AML-193 (cell line): Measurements from ENCODE around the gene TPT1.
A peak's percentile ranks its signal among the peaks of the same experiment; 100 is the strongest.

Source experiments
- DNase-seq, 2 experiments: peaks; one replicate each; lab custom pipeline; 2025; lab: John Stamatoyannopoulos, UW

Gene TPT1

DNA sequence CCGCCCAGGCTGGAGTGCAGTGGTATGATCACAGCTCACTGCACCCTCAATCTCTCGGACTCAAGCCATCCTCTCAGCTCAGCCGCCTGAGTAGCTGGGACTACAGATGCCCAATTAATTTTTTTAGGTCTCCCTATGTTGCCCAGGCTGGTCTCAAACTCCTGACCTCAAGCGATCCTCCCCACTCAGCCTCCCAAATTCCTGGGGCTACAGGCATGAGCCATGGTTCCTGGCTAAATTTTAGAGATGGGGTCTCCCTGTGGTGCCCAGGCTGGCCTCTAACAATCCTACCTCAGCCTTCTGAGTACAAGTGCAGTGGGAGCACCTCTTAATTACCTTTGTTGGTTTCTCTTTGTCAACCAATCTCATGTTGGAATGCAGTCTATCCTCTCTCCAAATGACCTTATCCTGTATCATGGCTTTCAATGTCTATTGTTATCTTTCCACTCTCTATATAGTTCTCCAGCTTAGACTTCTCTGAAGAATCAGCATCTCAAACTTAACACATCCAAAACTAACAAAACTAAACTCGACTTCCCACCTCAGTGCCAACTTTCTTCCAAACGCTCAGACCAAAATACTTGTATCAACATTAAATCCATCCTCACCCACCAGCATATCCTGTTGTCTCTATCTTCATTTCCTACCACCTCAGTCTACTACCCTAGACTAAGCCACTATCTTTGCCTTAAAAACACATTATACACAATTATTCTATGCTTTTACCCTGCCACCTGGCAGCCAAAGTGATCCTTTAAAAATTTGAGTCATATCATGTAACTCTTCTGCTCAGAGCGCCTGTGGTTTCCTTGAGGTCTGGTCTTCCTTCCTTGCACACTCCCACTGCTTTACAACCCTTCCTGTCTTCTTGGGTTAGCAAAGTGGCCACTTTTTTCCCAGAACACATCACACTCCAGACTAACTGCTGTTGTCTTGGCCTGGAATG is 6.7 kb downstream of the TPT1 start:
- peak; percentile 87 to 89 for DNase-seq

DNA sequence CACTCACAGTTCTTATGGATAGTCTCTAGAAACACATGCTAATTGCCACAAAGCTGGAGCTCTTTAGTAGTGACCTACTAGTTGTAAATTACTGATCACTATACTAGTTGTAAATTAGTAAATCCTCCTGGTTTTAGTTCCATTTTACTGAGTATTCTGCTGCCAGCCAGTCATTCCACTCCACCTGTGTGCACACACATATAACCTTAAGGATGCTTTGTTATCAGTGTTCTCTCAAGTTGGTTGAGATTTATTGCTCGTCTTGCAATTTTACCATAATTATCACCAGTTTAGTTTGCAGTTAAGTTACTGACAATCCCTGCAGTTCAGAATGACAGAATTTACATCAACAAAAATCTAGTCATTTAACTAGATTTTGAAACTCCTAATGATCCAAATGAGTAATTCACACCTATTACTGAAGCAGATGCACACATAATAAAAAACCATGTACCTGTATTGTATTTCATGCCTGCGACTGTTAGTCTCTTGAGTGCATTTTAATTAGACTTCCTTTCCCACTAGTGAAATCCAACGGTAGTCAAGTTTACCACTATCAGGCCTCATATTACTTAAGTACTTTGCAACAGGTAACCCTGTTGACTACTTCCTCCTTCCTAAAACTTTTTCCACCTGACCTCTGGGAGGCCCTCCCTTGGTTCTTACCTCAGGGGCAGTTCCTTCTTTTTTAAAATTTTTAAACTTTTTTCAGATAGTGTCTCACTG is 7.6 kb downstream of the TPT1 start:
- DNase-seq, result no peak

- DNase-seq, result no peak
Measured at GRCh38 chr13:45332831-45333219, 8.2 kb downstream of the TPT1 start.

DNA sequence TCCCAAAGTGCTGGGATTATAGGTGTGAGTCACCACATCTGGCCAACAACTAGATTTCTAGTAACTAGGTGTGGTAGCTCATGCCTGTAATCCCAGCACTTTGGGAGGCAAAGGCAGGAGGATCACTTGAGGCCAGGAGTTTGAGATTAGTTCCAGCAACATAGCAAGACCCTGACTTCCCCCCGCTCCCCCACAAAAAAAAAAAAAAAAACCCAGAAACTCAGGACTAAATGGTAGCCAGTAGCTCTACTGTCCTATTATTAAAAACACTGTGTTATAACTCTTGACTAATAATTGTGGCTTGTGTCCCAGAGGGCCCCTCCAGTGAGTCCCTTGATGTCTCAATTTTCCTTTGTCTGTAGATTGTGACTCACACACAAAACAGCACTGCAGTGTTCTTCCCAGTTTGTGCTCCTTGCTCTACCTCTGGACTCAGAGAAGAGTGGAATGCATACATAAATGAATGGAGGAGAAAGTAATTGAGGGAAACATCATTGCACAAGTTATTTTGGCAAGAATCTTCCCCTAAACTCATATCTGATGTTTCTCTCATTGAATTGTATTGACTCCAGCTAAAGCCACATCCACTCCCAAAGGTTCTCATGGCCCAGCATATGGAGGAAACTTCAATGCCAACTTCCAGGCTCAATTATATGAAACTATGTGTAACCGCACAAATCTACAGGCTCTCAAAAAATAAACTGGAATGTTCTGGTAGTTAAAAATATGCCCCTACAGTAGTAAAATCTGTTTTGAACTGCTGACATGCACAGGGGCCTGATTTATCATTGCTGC is 8.8 kb downstream of the TPT1 start:
- DNase-seq, result peak; percentile 72 to 76

GRCh38 chr13:45331692-45332035 is 9.3 kb downstream of the TPT1 start:
- no peak for DNase-seq

GRCh38 chr13:45331123-45331619 is 9.8 kb downstream of the TPT1 start:
- no peak for DNase-seq

DNA sequence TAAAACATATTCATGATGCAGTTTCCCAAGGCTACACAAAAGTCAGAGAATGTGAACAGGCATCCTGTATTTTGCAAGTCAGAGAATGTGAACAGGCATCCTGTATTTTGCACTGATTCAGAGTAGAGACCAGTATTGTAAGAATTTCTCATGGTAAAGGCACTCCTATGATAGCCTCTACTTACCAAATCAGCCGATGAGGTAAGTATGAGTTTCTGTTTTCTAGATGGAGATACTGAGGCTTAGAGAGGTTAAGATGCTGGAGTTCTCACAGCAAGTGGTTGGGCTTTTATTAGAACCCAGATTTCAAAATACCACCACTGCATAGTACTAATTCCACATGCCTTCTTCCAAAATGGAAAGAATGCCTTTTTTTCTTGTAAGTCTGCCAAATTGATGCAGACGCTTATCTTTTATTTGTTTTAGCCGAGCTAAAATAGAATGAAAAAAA is 12.3 kb downstream of the TPT1 start:
- DNase-seq, result no peak

GRCh38 chr13:45327253-45327955 is 13.6 kb downstream of the TPT1 start:
- no peak for DNase-seq

DNA sequence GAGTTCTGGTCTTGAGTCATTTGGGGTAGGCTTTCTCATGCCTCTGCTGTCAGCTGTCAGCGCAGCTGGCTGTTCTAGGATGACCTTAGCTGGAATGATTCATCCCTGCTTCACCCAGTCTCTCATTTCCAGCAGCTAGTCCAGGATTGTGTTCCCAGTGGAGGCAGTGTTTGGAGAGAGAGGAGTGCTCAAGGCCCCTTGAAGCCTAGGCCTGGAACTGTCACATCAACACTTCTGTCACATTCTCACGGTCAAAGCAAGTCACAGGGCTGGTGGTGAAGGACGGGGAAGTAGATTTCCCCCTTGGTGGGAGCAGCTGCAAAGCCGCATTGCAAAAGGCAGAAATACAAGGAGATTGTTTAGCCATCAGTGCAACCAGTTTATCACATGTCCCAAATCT is 15.2 kb downstream of the TPT1 start:
- DNase-seq, result no peak

GRCh38 chr13:45320876-45321629 is 19.9 kb downstream of the TPT1 start:
- peak; percentile 92 to 97 for DNase-seq

- DNase-seq, result no peak
Measured at GRCh38 chr13:45316996-45317395, 24.0 kb downstream of the TPT1 start.

DNA sequence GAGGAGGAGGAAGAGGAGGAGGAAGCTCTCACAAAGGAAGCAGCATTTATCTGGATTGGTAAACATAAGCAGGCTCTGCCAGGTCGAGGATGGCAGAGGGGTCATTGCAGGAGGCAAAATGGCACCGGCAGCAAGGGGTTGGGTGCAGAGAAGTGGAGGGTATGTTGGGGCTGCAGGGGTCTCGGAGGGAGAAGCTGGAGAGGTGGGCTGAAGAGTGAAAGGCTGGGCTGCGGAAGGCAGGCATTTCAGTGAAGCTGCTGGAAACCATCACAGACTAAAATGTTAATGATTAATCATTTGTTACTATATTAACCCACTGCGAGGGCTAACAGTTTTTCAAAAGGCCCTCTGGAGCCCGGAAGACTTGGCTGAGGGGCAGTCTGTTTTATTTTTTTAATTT is 24.6 kb downstream of the TPT1 start:
- no peak for DNase-seq

DNA sequence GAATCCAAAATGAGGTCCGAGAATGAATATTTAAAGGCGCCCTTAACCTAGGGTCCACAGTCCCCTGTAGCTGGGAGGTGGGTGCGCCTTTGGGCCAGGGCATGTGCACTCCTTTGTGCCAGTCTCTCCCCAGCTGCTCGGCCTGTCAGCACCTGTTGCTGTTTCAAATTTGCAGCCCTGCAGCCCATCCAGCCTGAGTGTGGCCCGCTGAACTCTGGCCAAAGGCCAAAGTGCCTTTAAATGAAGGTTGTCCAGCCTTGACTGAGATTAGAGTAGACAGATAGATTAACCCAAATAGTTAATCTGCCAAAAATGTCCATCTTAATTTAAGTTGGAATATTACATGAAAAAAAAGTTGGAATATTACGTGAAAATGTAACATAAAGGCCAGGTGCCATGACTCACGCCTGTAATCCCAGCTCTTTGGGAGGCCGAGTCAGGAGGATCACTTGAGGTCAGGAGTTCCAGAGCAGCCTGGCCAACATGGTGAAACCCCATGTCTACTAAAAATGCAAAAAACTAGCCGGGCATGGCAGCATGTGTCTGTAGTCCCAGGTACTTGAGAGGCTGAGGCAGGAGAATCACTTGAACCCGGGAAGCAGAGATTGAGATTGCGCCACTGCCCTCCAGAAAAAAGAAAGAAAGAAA is 25.3 kb downstream of the TPT1 start:
- no peak for DNase-seq

DNA sequence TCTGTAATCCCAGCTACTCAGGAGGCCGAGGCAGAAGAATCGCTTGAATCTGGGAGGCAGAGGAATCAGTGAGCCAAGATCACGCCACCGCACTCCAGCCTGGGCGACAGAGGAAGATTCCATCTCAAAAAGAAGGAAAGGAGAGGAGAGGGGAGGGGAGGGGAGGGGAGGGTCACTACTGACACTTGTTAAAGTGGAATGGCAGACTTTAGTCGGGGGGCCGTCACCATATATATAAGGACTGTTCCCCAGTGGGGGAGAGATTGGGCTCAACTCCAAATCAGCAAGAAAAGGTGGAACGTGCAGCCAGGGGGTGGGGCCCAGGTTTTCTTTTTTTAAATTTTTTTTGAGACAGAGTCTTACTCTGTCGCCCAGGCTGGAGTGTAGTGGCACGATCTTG is 26.2 kb downstream of the TPT1 start:
- DNase-seq, result no peak

DNA sequence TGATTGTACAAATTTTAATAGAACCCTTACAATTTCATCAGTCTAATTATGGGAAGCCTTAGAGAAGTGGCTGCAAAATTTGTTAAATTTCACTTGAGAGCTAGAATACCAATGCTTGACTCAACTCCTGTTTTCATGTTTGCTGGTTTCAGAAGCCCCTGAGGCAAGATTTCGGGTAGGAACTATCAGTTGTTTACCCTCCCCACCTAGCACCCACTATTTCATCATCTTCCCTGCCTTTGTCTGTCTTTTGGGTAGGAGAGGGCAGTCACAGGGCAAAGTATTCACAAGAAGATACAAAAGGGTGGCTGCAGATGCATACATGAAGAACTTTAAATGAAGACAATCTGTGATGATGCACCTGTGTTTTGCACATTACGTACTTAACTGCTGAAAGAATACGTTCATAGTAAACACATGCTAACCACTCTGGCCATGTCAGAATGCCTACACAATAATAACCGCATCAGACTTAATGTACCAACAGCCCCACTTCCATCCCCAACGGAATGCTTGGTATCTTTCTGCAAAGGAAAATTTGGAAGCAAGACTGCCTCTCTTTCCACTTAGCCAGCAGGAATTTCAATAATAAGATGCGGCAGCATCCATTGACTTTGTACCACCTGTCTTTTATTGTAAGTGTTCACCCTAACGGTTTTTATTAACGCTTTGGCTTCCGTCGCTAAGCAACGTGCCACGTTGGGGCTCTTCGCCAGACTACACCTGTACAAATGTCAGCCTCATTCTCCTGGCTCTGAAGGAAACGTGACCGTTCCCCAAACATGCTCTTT is 30.4 kb downstream of the TPT1 start:
- no peak for DNase-seq

DNA sequence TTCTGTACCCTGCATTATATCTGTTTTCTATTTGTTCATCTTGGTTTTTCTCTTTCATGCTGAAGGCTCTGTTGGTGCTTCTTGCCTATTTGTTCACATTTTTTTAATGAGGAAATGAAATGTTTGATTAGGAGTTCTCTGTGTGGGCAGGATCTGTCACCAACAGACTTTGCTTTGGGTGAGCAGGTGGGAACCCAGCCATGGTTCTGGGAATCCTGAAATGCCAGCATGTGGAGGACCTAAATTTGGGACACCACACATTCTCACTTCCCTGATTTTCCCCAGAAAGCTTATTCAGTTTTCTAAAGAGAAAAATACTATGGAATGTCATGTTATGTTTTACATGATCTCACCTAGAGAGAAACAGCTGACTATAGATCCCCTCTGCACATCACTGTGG is 34.0 kb downstream of the TPT1 start:
- DNase-seq, result no peak

- DNase-seq, result no peak
Measured at GRCh38 chr13:45305079-45305478, 35.9 kb downstream of the TPT1 start.

DNA sequence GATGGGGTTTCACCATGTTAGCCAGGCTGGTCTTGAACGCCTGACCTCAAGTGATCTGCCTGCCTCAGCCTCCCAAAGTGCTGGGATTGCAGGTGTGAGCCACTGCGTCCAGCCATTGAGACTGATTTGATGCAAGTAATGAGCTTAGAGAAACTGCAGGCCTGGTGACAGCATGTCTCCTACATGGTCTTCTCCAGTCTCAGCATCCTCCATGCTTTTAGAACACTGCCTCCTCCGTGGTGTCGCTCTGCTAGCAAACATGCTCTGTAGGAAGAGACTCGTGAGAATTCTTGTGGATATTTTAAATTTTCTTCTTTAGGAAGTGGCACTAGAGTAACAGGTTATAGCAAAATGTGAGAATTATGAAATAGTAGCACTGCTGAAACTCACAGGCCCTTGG is 37.1 kb downstream of the TPT1 start:
- no peak for DNase-seq

DNA sequence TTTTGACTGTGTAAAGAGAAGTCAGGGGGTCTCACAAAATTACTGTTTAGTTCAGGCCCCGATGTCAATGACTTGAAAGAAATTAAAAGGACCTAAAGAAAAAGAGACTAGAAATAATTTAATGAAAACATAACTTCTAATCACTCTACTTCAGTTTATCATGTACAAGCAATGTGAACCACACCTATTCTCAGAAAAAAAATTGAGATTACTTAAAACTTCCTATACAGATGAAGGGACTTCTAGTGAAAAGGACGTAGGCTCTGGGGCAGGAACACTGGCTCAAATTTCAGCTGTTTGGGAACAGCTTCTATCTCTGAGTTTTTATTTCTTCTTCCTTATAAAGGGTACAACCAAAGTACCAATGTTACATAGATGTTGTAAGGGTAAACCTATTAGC is 38.0 kb downstream of the TPT1 start:
- DNase-seq, result no peak

- DNase-seq, result no peak
Measured at GRCh38 chr13:45302507-45302906, 38.5 kb downstream of the TPT1 start.
